Neuron (in vitro differentiated cells): ENCODE measurements around the gene ANXA4.
"Not testable (repeated sequence)": the region's sequence is repeated elsewhere in the genome, so short reads cannot be mapped to it uniquely, and the experiment has no call there.

Source experiments
- H2AFZ ChIP-seq: one replicate; pipeline ENCODE4 v1.6.1; 2013; ENCODE audit warnings: low read depth, mild to moderate bottlenecking, inconsistent platforms, low read length, moderate library complexity
- H3K27me3 ChIP-seq: one replicate; pipeline ENCODE4 v1.6.1; 2013; ENCODE audit warnings: low read length; ENCODE audit not compliant: insufficient read depth
- H3K36me3 ChIP-seq: one replicate; pipeline ENCODE4 v1.6.1; 2013; ENCODE audit warnings: low read length; ENCODE audit not compliant: insufficient read depth
- H3K4me1 ChIP-seq: one replicate; pipeline ENCODE4 v1.6.1; 2013; ENCODE audit warnings: low read length; ENCODE audit not compliant: insufficient read depth
- H3K4me3 ChIP-seq: 2 replicates; pipeline ENCODE4 v1.5.1; 2013; ENCODE audit warnings: mild to moderate bottlenecking, low read length, moderate library complexity
- H3K9me3 ChIP-seq: one replicate; pipeline ENCODE4 v1.6.1; 2013; ENCODE audit warnings: low read length

ANXA4 gene

DNA sequence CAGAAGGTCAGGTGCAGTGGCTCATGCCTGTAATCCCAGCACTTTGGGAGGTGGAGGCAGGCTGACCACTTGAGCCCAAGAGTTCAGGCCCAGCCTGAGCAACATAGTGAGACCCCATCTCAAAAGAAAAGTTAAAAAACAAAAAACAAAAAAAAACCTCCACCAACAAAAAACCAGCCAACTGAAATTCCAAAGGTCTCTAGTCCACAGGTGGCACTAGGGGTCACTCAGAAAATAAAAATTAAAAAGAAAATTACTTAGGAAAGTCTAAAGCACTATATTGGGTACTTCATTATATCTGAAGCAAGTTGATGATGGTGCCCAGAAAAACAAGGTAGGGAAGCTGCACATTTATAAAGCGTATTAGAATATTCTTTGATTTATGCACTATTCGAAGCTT lies 26.9 kb downstream of the ANXA4 start:
- H3K4me3 ChIP-seq = no peak overlapping the region
- no peak overlapping the region for H2AFZ ChIP-seq
- no peaks in the 10 kb centered on the region for H3K9me3 ChIP-seq
- no peaks in the 10 kb centered on the region for H3K36me3 ChIP-seq
- no peaks in the 10 kb centered on the region for H3K27me3 ChIP-seq
- H3K4me1 ChIP-seq = peaks cover 3% of the 10 kb centered on the region

DNA sequence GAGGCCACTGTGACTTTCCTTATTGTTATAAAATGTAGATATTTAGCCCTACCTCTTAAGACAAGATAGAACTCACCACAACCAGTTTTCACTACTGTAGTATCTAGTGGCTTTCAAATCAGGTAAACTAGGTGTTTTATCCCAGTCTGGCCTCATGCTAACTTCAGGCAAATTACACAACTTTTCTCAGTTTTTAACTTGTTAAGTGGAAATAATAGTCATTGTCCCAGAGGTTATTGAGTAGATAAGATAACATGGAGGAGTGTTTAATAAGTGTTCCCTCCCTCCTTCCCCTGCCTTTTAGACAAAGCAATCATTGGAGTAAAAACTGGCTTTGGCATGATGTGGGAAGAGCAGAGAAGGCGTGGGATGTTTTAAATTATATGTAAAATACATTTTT lies 27.3 kb downstream of the ANXA4 start:
- Histone ChIP-seq H3K36me3 (no peaks in the 10 kb centered on the region), H3K4me1 (peaks cover 3% of the 10 kb centered on the region)

DNA sequence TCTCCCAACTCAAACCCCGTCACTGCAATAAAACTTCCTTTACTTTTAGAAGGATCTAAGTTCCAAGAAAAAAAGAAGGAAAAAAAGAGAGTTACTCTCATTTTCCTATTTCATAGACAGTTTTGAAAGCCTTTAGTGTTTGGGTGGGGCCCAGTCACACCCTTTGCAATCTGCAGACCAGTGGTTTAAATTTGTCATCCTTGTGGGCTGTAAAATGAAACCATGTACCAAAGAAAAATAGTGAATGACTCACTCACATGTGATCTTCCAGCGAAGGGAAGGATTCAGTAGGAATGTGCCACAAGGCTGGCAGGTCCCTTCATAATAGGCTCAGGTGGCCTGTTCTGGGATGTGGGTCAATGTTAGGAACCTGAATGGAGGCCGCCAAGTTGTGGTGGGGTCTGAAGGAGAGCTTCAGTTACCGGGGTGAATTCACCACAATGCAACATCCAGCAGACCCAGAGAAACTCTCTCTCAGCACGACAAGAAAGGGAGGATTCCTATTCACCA lies 28.3 kb downstream of the ANXA4 start:
- Histone ChIP-seq H3K36me3 (no peaks in the 10 kb centered on the region), H3K4me1 (peaks cover 3% of the 10 kb centered on the region), H3K27me3 (no peaks in the 10 kb centered on the region)

More for the DNA sequence above, 27.3 kb downstream of the ANXA4 start:
- Histone ChIP-seq H3K4me3 (no peak overlapping the region), H3K9me3 (no peaks in the 10 kb centered on the region), H2AFZ (no peak overlapping the region), H3K27me3 (no peaks in the 10 kb centered on the region)

DNA sequence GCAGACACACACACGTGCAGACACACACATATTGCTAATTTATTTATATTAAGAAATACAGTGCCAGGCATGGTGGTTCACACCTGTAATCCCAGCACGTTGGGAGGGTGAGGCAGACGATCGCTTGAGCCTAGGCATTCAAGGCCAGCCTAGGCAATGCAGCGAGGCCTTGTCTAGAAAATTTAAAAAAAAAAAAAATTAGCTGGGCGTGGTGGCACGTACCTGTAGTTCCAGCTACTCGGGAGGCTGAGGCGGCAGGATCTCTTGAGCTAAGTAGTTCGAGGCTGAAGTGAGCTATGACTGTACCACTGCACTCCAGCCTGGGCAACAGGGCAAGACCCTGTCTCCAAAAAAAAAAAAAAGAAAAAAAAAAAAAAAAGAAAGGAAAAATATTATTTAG lies 28.8 kb downstream of the ANXA4 start:
- no peak overlapping the region for H2AFZ ChIP-seq
- peaks cover 3% of the 10 kb centered on the region for H3K4me1 ChIP-seq

More for the DNA sequence above, 28.3 kb downstream of the ANXA4 start:
- Histone ChIP-seq H3K4me3 (no peak overlapping the region), H2AFZ (no peak overlapping the region), H3K9me3 (peaks cover under 1% of the 10 kb centered on the region)

DNA sequence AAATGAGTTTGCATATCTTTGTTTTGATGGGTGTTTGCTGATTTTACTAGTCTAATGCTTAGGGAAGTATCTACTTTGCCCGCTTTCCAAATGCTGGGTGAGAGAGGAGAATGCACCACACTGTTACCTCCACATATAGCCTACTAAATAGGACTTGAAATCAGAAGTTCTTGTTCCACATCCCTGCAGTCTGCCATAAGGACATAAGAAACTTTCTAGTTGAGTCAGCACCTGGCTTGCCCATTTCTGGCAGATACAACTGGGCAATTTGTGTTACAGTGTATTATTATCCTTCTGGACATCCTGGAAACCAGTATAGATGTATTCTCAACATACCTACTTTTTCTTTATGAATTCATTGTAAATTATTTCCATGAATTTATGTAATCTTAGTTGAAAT lies 29.5 kb downstream of the ANXA4 start:
- Histone ChIP-seq H2AFZ (no peak overlapping the region), H3K4me1 (peaks cover 3% of the 10 kb centered on the region)

More for the DNA sequence above, 28.8 kb downstream of the ANXA4 start:
- no peaks in the 10 kb centered on the region for H3K27me3 ChIP-seq
- H3K36me3 ChIP-seq = no peaks in the 10 kb centered on the region
- peaks cover 4% of the 10 kb centered on the region for H3K9me3 ChIP-seq
- no peak overlapping the region for H3K4me3 ChIP-seq

DNA sequence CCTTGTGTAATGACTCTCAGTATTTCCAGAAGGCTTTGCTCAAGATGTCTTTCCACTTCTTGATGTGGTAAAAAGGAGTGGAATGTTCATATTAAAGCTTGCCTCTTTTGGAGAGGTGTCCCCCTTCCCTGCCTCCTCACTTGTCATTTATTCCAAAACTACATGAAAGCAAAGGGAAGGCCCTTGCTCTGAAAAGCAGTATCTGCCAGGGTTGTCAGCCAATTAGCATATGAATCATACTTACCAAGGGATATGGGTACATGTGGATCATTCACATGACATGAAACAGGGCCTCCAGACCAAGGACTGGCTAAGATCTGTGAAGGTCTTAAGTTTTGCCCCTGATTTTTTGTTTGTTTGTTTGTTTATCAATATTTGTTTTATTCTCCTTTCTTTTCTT lies 31.3 kb downstream of the ANXA4 start:
- Histone ChIP-seq H3K36me3 (no peaks in the 10 kb centered on the region), H3K4me3 (no peak overlapping the region), H2AFZ (no peak overlapping the region), H3K9me3 (peaks cover 6% of the 10 kb centered on the region), H3K4me1 (peaks cover 3% of the 10 kb centered on the region), H3K27me3 (no peaks in the 10 kb centered on the region)

More for the DNA sequence above, 29.5 kb downstream of the ANXA4 start:
- Histone ChIP-seq H3K36me3 (no peaks in the 10 kb centered on the region), H3K27me3 (no peaks in the 10 kb centered on the region), H3K4me3 (no peak overlapping the region), H3K9me3 (peaks cover 4% of the 10 kb centered on the region)

DNA sequence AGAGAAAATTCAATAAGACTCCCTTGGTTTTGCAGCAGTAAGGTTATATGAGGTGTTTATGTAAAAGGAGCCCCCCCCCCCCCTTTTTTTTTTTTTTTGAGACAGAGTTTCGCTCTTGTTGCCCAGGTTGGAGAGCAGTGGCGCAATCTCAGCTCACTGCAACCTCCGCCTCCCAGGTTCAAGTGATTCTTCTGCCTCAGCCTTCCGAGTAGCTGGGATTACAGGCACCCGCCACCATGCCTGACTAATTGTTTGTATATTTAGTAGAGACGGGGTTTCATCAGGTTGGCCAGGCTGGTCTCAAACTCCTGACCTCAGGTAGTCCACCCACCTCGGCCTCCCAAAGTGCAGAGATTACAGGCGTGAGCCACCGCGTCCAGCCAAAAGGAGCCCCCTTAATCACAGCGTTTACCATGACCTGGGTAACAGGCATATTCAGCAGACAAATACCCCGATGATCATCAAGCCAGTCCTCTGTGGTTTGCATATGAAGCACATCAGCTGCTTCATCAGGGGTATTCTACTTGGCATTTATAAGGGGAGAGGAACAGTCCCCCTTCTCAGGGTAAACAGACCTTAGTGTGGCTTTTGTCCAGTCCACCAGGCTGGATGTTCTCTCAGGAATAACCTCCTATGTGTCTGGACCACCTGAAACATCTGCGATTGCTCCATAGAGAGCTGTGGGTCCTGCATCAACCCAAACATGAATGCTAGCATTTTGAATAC lies 32.5 kb downstream of the ANXA4 start:
- not testable (repeated sequence) for H3K9me3 ChIP-seq, H3K36me3 ChIP-seq, H2AFZ ChIP-seq, H3K4me3 ChIP-seq, H3K4me1 ChIP-seq, H3K27me3 ChIP-seq

DNA sequence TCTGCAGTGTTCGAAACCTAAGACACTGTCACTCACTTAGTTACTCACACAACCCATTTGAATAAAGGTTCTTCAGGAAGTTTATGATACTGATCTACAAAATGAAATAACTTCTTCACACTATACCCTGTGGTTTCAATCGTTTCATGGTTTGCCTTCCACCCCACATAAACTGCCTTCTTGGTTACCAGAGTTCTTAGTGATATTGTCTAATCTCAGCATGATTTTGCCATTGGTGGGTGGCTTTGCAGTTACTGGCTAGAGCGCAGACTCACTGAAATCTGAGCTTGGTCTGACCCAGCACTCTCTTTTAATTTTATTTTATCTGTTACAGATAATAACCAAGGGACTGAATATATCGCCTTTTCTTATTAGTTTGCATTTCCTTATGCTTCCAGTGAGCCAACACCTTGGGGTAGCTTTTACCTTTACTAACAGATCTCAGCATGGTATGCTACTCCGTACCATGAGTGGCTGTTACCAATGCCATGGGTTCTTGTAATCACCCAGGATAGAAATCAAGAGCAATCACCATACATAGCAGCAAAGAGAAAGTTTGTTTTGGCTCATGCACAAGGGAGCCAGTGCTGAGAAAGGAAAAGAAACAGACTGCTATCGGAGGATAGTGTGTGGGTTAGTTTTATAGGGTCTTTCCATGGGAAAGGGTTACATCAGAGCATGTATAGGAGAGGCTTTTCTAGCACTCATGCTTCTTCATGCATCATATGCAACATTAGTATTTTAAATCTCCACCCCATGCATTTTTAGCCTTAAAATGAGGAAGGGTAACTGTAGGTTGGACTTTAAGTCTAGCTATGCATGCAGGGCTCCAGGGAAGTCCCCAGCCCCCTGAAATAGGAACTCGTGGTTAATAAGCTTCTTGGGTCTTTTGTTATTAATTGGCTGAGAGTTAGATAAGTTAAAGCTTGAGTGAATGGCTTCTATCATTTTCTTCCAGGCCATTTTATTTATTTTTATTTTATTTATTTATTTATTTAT lies 33.3 kb downstream of the ANXA4 start:
- Histone ChIP-seq H2AFZ (no peak overlapping the region), H3K9me3 (peaks cover 6% of the 10 kb centered on the region), H3K27me3 (no peaks in the 10 kb centered on the region), H3K4me3 (no peak overlapping the region), H3K4me1 (peaks cover 3% of the 10 kb centered on the region), H3K36me3 (no peaks in the 10 kb centered on the region)

DNA sequence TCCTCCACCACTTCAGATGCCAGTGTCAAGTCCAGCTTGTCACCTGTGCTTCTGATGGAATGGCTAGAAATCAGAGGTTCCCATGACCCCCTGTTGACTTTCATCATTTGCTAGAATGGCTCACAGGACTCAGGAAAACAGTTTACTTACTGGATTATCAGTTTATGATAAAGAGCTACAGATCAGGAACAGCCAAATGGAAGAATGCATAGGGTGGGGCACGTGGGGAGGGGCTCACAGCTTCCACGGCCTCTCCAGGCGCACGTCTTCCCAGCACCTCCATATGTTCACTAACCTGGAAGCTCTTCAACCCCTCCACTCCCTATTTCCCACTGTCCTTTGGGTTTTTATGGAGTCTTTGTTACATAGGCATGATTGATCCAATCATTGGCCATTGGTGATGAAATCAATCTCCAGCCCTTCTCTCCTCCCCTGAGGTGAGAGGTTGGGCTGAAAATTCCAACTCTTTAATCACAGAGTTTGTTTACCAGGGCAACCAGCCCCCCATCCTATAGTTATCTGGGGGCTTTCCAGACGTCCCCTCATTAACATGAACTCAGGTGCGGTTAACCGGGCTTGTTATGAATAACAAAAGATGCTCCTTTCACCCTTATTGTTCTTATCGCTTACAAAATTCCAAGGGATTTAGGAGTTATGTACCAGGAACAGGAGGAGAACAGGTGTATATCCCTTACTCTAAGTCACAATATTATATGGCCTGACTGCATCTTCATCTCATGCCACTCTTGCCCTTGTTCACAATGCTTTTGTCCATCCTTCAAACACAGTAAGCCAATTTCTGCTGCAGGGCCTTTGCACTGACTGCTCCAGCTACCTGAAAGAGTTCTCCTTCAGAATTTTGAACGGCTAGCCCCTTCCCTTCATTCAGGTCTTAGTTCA lies 35.2 kb downstream of the ANXA4 start:
- H3K27me3 ChIP-seq = no peaks in the 10 kb centered on the region
- H2AFZ ChIP-seq = no peak overlapping the region
- H3K4me1 ChIP-seq = peaks cover 3% of the 10 kb centered on the region
- H3K9me3 ChIP-seq = peaks cover 6% of the 10 kb centered on the region
- no peak overlapping the region for H3K4me3 ChIP-seq
- H3K36me3 ChIP-seq = no peaks in the 10 kb centered on the region

DNA sequence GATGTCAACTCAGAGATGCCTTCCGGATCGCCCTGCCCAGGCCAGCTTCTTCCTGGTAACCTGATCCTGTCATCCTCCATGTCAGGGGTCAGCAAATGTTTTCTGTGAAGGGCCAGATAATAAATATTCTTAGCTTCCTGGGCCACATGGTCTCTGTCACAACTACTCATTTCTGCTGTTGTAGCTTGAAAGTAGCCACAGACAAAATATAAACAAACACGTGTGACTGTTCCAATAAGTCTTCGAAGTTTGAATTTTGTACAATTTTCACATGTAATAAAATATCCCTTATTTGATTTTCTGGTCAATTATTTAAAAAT lies 35.8 kb downstream of the ANXA4 start:
- peaks cover 3% of the 10 kb centered on the region for H3K4me1 ChIP-seq
- no peak overlapping the region for H3K4me3 ChIP-seq
- H3K9me3 ChIP-seq = peaks cover 6% of the 10 kb centered on the region
- no peaks in the 10 kb centered on the region for H3K27me3 ChIP-seq
- no peak overlapping the region for H2AFZ ChIP-seq
- H3K36me3 ChIP-seq = no peaks in the 10 kb centered on the region

DNA sequence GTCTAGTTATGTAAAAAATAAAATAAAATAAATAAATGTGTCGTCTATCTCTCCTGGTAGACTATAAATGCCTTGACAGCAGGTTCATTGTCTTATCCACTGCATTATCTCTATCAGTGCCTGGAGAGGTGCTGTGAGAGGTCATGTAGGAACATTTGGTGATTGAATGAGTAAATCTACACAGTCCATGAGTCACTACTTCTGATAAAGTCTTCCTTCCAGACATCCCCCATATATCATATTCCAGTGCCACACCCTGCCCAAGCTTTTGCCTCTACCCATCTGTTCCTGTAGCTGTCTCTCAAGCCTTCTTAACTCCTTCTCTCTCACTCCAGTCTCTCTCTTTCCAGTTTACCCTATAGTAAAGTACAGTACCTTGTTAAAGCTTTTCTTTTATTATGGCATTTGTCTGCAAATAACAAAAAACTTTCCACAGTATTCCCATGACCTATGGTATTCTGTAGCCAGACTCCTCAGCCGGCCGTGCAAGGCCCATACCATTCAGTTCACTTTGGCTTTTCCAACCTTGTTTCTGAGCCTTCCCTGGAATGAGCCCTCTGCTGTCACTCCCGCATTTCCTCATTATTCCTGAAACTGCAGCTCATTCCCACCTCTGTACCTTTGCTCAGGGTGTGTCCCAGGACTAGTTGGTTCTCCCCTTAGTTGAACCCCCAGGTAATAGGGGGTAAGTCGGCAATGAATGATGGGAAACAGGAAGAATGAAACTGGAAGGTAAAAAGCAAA lies 37.5 kb downstream of the ANXA4 start:
- Histone ChIP-seq H2AFZ (no peak overlapping the region), H3K27me3 (no peaks in the 10 kb centered on the region), H3K9me3 (peaks cover 6% of the 10 kb centered on the region), H3K36me3 (no peaks in the 10 kb centered on the region), H3K4me3 (no peak overlapping the region), H3K4me1 (no peaks in the 10 kb centered on the region)

DNA sequence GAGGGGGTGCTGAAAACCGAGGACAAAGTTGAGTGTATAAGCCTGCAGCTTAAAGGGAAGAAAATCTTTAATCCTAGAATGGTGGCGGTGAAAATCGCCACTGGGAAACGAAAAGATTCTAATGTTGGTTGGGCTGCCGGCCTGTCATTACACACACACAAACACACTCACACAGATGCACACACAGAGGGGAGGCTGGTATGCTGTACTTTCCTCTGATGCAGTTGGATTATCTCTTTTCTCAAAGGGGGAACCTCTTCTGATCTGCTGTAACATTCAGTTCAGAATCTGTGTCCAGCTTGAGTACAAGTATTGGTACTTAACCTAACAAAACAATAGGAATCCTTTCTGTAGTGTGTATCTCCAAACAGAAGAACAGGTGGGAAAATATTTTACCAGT lies 39.0 kb downstream of the ANXA4 start:
- no peaks in the 10 kb centered on the region for H3K36me3 ChIP-seq
- no peaks in the 10 kb centered on the region for H3K27me3 ChIP-seq
- H2AFZ ChIP-seq = no peak overlapping the region
- H3K4me1 ChIP-seq = no peaks in the 10 kb centered on the region
- peaks cover 2% of the 10 kb centered on the region for H3K9me3 ChIP-seq
- no peak overlapping the region for H3K4me3 ChIP-seq
